CD1c-positive myeloid dendritic cell (primary cell): Measurements from ENCODE around the gene PFKL.
"Not testable (repeated sequence)": the region's sequence is repeated elsewhere in the genome, so short reads cannot be mapped to it uniquely, and the experiment has no call there.

Experiments used
- DNase-seq: peaks from one replicate; pipeline ENCODE4 v3.0.0-alpha.2; 2016; ENCODE audit errors: extremely low spot score

The PFKL gene

DNA sequence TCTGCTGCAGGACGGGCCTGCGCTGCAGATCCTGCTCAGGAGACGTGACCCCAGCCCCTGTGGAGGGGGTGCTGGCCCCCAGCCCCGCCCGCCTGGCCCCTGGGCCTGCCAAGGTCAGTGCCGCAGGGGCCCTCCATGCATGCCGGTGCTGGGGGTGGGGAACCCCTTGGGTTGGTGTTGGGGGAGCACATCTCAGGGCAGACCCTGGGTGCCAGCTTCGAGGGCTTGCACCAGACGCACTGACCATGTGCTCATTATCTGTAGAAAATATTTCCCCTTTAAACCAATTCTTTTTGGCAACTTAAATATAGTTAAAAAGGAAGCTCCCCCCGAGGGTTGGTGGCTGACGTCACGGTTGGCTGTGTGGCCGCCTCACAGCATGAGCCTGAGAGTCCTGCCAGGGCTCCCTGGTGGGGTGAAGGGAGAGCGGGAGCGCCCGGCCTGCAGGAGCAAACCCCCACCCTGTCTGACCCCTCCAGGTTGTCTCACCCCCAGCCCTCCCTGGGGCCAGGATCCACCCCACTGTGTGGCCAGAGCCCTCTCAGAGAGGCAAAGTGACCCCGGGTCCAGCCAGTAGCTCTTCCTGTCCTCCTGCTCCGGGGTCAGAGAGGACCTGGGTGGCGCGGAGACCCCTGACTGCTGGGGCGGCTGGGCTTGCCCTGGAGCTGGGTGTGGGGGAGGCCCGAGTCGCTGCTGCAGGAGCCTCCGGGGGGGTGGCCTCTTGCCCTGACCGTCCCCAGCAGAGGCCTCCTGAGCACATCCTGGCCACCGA is 5.3 kb upstream of the PFKL start:
- peak; percentile 53 for DNase-seq

- no peak for DNase-seq
Observed at GRCh38 chr21:44295163-44295573, 4.7 kb upstream of the PFKL start.

DNA sequence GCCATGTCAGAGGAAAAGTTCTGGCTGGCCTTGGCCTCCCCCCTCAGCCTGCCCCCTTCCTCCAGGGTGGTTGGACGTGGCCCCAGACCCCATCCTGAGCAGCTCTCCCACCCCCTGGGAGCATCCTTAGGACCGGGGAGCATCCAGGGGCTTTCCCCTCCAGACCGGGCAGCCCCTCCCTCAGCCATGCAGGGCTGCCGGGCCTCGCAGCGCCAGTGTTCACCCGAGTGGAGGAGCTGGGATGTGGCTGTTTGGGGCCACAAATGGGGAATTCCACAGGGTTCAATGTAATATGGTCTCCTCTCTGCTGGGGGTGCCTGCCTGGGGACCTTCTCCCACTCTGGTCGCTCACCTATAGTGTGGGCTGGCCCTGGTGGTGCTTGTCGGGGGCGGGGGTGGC is 4.2 kb upstream of the PFKL start:
- no peak for DNase-seq

- no peak for DNase-seq
Observed at GRCh38 chr21:44296103-44296519, 3.7 kb upstream of the PFKL start.

GRCh38 chr21:44296916-44297315 is 2.9 kb upstream of the PFKL start:
- no peak for DNase-seq

DNA sequence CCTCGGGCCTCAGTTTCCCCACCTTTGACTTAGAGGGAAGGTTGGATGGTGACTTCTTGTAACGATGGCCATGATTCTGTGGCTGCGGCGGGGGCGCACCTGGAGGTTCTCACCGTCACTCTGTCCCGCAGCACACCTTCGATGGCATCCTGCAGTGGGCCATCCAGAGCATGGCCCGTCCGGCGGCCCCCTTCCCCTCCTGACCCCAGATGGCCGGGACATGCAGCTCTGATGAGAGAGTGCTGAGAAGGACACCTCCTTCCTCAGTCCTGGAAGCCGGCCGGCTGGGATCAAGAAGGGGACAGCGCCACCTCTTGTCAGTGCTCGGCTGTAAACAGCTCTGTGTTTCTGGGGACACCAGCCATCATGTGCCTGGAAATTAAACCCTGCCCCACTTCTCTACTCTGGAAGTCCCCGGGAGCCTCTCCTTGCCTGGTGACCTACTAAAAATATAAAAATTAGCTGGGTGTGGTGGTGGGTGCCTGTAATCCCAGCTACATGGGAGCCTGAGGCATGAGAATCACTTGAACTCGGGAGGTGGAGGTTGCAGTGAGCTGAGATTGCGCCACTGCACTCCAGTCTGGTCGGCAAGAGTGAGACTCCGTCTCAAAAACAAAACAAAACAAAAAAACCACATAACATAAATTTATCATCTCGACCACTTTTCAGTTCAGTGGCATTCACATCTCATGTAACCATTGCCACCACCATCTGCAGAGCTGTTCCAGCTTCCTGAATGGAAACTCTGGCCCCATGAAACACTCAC is 2.1 kb upstream of the PFKL start:
- peak; percentile 92 for DNase-seq

- no peak for DNase-seq
Observed at GRCh38 chr21:44298301-44298700, 1.6 kb upstream of the PFKL start.

DNA sequence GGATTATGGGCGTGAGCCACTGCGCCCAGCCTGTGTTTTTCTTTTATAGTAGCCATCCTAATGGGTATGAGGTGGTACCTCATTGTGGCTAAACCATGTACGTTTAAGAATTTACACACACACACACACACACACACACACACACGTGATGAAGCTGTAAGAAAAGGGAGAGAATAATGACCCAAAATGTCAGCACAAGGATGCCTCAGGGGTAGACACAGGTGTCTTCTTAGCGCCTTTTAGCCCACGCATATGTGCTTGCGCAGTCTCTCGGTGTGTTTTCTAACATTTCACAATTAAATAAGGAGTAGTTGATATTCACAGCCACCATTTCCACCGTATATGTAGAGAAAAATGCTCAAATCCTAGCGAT is 782 bp upstream of the PFKL start:
- peak; percentile 42 for DNase-seq

- peak; percentile 78 for DNase-seq
Observed at GRCh38 chr21:44300262-44300959, 558 bp downstream of the PFKL start.

DNA sequence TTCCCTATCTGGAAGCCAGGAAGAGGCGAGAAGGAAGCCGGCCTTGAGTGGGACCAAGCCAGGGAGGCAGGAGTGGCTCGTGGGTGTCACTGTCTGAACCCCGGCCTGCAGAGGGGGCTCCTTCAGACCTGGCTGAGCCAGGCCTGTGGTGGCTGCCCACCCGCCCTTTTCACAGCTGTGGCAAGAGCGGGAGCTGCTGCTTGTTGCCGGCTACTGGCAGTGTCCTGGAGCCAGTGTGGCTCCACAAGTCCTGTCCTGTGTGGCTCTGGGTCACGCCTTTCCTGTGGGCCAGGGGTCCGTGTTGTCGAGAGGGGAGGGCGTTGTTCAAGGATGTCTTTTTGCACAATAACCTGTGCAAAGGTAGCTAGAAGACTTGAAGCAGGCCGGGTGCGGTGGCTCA is 1.3 kb downstream of the PFKL start:
- DNase-seq = no peak

DNA sequence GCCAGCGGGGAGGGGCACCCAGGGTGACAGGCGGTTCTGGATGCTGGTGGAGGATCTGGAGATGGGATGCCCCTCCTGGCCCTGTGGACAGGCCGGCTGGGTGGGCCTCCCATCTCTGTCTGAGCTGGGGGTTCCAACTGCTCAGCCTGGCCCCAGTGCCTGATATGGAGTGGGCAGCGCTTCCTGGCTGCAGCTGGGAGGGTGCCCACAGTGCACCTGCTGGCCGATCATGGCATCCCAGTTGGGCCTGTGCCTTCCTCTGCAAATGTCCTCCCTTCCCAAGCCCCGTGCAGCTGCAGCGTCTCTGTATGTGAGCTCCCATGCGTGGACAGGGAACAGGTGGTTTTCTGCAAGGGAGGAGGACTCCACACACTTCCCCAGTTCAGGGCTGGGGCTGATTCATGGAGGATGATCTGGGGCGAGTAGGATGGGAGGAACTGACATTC is 2.1 kb downstream of the PFKL start:
- DNase-seq = peak; percentile 49

DNA sequence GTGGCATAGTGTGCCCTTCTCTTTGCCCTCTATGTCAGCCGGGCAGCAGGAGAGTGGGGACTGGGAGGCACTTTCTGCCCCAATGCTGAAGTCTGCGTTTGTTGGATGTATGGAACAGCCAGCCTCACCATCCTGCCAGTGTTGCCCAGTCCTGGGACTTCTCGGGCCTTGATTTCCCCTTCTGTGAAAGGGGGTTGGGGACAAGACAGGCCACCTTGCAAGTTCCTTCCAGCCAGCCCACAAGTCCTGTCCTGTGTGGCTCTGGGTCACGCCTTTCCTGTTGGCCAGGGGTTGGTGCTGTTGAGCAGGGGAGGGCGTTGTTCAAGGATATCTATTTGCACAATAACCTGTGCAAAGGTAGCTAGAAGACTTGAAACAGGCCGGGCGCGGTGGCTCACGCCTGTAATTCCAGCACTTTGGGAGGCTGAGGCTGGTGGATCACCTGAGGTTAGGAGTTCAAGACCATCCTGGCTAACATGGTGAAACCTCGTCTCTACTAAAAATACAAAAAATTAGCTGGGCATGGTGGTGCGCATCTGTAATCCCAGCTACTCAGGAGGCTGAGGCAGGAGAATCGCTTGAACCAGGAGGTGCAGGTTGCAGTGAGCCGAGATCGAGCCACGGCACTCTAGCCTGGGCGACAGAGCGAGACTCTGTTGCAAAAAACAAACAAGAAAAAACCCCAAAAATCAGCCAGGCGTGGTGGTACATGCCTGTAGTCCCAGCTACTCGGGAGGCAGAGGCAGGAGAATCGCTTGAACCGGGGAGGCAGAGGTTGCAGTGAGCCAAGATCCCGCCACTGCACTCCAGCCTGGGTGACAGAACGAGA is 2.9 kb downstream of the PFKL start:
- DNase-seq = not testable (repeated sequence)

DNA sequence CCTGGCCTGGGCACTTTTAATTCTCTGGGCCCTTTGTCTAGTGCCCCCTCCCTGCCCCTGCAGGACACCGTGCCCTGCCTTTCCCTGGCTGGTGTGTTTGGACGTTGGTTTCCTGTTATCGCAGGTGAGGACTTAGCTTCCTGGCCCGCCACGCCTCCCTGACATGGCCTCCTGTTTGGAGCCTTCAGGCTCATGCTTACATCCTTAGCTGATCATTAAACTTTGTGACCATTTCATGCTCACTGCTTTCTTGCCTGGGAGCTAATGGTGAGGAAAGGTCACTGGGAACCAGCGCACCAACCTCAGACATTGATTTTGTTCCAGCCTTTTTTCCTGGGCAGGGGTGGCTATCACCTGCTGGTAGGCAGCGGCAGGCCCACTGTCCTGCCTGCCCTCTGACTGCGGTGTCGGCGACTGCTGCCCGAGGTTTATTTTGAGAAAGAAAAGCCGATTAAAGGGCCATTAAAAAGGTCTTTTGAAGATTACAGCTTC is 3.7 kb downstream of the PFKL start:
- DNase-seq = no peak

GRCh38 chr21:44304011-44304616 is 4.3 kb downstream of the PFKL start:
- no peak for DNase-seq

GRCh38 chr21:44304877-44305293 is 5.0 kb downstream of the PFKL start:
- peak; percentile 39 for DNase-seq

DNA sequence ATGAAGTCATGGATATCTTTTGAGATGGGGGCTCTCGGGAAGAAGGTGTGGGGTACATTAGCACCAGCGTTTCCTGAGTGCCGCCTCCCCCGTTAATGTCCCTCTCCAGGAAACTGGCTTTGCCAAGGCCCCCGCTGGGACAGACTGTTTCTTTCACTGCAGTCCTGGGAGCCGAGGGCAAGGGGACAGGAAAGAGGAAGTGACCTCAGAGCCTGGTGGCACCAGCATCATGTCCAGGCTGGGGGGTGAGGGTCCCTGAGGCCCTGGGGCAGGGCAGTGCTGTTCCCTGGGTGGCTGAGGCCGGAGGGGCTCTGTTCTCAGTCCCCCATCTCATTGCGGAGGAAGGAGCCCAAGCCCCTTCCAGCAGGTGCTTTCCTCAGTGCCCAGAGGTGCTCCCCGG is 5.8 kb downstream of the PFKL start:
- DNase-seq = no peak

- no peak for DNase-seq
Observed at GRCh38 chr21:44306936-44307704, 7.3 kb downstream of the PFKL start.

DNA sequence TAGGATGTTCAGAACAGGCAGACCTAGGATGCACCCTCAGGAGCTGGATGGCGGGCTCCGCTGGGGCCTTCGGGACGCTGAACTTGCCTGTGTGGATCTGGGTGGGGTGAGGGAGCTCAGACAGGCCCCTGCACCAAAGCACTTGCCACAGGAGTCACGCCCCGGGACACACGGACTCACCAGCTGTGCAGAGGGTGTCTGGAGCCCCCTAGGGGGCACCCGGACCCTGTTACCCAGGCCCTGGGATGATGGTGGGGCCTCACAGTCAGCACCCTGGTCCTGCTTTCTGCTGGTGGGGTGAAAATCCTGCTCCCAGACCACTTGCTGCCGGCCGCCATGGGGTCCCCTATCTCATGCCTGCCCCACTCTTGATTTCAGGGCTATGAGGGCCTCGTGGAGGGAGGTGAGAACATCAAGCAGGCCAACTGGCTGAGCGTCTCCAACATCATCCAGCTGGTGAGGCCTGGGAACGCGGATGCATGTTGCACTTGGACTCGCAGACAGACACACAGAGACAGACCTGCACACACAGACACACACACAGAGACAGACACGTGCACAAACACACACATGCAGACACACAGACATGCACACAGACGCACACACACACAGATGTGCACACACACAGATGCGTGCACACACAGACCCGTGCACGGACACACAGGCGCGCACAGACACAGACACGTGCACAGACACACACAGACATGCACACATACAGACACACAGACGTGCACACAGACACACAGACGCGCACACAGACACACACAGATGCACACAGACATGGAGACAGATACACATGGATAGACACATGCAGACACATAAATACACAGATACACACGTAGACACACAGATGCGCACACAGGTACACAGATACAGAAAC is 11.0 kb downstream of the PFKL start:
- DNase-seq = no peak

DNA sequence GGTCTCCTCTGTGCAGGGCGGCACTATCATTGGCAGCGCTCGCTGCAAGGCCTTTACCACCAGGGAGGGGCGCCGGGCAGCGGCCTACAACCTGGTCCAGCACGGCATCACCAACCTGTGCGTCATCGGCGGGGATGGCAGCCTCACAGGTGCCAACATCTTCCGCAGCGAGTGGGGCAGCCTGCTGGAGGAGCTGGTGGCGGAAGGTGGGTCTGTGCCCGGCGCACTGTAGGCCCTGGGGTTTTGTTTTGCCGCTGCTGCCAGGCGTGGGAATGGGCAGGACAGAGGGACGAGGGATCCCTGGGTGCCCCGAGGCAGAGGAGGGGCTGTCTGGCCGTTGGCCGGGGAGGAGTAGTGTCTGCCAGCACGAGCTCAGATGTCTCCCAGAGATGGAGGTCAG is 12.2 kb downstream of the PFKL start:
- no peak for DNase-seq
